HG02970 (cell line): Measurements from ENCODE around the gene BRD1.
"Not testable (repeated sequence)": the region's sequence is repeated elsewhere in the genome, so short reads cannot be mapped to it uniquely, and the experiment has no call there.

Experiments
- ATAC-seq: cut with Tn5 transposase; IDR thresholded peaks from one replicate; pipeline ENCODE4 v1.9.1; 2021; ENCODE audit warnings: mild to moderate bottlenecking, moderate library complexity, moderate number of reproducible peaks; ENCODE audit not compliant: unreplicated experiment, low FRiP score

The BRD1 gene

GRCh38 chr22:49827271-49827852 lies 311 bp downstream of the BRD1 start:
- no peak for ATAC-seq

- no peak for ATAC-seq
These were observed 936 bp downstream of the BRD1 start for GRCh38 chr22:49826603-49827270.

- no peak for ATAC-seq
These were observed 1.6 kb downstream of the BRD1 start for GRCh38 chr22:49825944-49826602.

GRCh38 chr22:49825436-49825835 lies 2.2 kb downstream of the BRD1 start:
- no peak for ATAC-seq

- no peak for ATAC-seq
These were observed 2.7 kb downstream of the BRD1 start for GRCh38 chr22:49824936-49825335.

GRCh38 chr22:49824185-49824925 lies 3.3 kb downstream of the BRD1 start:
- ATAC-seq, result no peak

GRCh38 chr22:49823289-49824045 lies 4.2 kb downstream of the BRD1 start:
- ATAC-seq, result no peak

- not testable (repeated sequence) for ATAC-seq
These were observed 5.9 kb downstream of the BRD1 start for GRCh38 chr22:49821741-49822140.

- no peak for ATAC-seq
These were observed 6.7 kb downstream of the BRD1 start for GRCh38 chr22:49820984-49821383.

GRCh38 chr22:49817359-49817758 lies 10.3 kb downstream of the BRD1 start:
- no peak for ATAC-seq

- ATAC-seq, result no peak
These were observed 12.0 kb downstream of the BRD1 start for GRCh38 chr22:49815641-49816091.

- no peak for ATAC-seq
These were observed 12.8 kb downstream of the BRD1 start for GRCh38 chr22:49814856-49815255.

- no peak for ATAC-seq
These were observed 13.4 kb downstream of the BRD1 start for GRCh38 chr22:49814164-49814686.

- no peak for ATAC-seq
These were observed 14.8 kb downstream of the BRD1 start for GRCh38 chr22:49812838-49813237.

- ATAC-seq, result no peak
These were observed 16.5 kb downstream of the BRD1 start for GRCh38 chr22:49811020-49811791.

- ATAC-seq, result no peak
These were observed 17.2 kb downstream of the BRD1 start for GRCh38 chr22:49810363-49811019.

- ATAC-seq, result no peak
These were observed 19.6 kb downstream of the BRD1 start for GRCh38 chr22:49807780-49808708.

- ATAC-seq, result no peak
These were observed 20.5 kb downstream of the BRD1 start for GRCh38 chr22:49807129-49807528.
